Neutrophil (primary cell): ENCODE data around the gene RELL2.

Experiments
- H3K27ac ChIP-seq: fragments of 200-600 bp; sonication (generic); 2 replicates; pipeline ENCODE4 v1.5.1; 2016; ENCODE audit warnings: mild to moderate bottlenecking, moderate library complexity
- H3K27me3 ChIP-seq: fragments of 200-600 bp; sonication (generic); 2 replicates; pipeline ENCODE4 v1.6.0; 2016; ENCODE audit warnings: mild to moderate bottlenecking
- H3K36me3 ChIP-seq: fragments of 200-600 bp; sonication (generic); 2 replicates; pipeline ENCODE4 v1.5.1; 2017
- H3K4me1 ChIP-seq, 2 experiments: fragments of 200-600 bp in 1 of 2; sonication (generic) in 1 of 2; 1 replicate in 1 of 2; 2 replicates in 1 of 2; pipeline versions ENCODE4 v1.5.1 to v1.6.1; 2013 to 2016; ENCODE audit warnings: low read depth in 1 of 2, low read length in 1 of 2, mild to moderate bottlenecking in 1 of 2, moderate library complexity in 1 of 2; ENCODE audit not compliant: control insufficient read depth in 1 of 2, insufficient read depth in 1 of 2
- H3K4me3 ChIP-seq, 2 experiments: fragments of 200-600 bp in 1 of 2; sonication (generic) in 1 of 2; 1 replicate in 1 of 2; 2 replicates in 1 of 2; pipeline ENCODE4 v1.5.1; 2013 to 2016; ENCODE audit warnings: low read depth in 1 of 2, low read length in 1 of 2, mild to moderate bottlenecking in 1 of 2, moderate library complexity in 1 of 2
- H3K9me3 ChIP-seq: fragments of 200-600 bp; sonication (generic); 2 replicates; pipeline ENCODE4 v1.5.1; 2016
- TF ChIP-seq, protein P1 (sequence below): fragments of 200-600 bp; sonication (generic); IDR thresholded peaks from 2 replicates; pipeline ENCODE4 v1.5.1; 2016; ENCODE audit warnings: antibody characterized with exemption

The RELL2 gene

DNA sequence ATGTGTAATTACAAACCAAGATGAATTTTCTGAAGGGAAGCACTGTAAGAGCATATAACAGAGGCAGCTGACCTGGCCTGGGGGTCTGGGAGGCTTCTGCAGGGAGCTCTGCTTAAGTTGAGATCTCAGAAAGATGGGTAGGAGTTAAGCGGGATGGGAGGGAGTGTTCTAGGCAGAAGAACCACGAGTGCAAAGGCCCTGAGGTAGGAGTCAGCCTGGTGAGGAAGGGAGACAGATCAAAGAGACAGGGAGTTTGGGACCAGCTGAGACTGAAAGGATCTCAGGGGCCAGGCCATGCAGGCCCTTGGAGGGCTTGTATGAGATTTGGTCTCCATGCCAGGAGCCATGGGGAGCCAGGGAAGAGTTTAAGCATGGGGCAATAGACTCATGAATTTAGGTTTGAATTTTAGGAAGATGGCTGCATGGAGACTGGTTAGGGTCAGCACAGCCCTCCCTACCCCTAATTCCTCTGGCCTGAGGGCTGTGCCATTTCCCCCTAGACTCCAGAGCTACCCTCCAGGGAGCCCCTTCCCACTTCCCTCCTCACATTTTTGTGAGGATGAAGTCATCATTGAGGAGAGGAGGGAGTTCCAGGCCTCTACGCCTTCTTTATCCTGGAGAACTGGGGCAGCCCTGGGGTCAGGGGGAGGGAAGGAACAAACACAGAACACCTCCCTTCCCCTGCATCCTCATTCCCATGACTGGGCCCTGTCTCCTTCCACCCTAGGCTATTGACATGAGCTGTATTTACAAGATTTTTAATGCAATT lies 50.0 kb downstream of the RELL2 start:
- TF ChIP-seq, protein P1, sequence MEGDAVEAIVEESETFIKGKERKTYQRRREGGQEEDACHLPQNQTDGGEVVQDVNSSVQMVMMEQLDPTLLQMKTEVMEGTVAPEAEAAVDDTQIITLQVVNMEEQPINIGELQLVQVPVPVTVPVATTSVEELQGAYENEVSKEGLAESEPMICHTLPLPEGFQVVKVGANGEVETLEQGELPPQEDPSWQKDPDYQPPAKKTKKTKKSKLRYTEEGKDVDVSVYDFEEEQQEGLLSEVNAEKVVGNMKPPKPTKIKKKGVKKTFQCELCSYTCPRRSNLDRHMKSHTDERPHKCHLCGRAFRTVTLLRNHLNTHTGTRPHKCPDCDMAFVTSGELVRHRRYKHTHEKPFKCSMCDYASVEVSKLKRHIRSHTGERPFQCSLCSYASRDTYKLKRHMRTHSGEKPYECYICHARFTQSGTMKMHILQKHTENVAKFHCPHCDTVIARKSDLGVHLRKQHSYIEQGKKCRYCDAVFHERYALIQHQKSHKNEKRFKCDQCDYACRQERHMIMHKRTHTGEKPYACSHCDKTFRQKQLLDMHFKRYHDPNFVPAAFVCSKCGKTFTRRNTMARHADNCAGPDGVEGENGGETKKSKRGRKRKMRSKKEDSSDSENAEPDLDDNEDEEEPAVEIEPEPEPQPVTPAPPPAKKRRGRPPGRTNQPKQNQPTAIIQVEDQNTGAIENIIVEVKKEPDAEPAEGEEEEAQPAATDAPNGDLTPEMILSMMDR: no peak
- Histone ChIP-seq H3K27ac (no peak overlapping the region), H3K27me3 (no peaks in the 10 kb centered on the region), H3K9me3 (no peaks in the 10 kb centered on the region), H3K36me3 (no peaks in the 10 kb centered on the region), H3K4me1 (peaks cover 36 to 42% of the 10 kb centered on the region in 2 experiments), H3K4me3 (no peak overlapping the region)
